Fibroblast of villous mesenchyme (primary cell): ENCODE measurements around the gene STAG3. TPM values are rescaled to one million over a fixed set of nuclear protein-coding genes. Genes with fewer than 3 reads are reported as not detected.

Experiments used
- DNase-seq: peaks from one replicate; pipeline ENCODE4 v3.0.0-alpha.2; 2010; ENCODE audit warnings: low read depth
- H3K4me3 ChIP-seq: 2 replicates; pipeline ENCODE4 v1.5.1; 2011; ENCODE audit warnings: low read depth, mild to moderate bottlenecking, low read length
- CTCF ChIP-seq: IDR thresholded peaks from 2 replicates; pipeline ENCODE4 v1.5.1; 2012; ENCODE audit warnings: low read depth, mild to moderate bottlenecking, low read length; ENCODE audit not compliant: insufficient read depth
- total RNA-seq: library from RNA; depleted of rRNA; stranded (reverse); fragments of >200 nt; gene quantifications from 2 replicates; pipeline ENCODE4 v1.2.3, GENCODE V29; 2012

The STAG3 gene
- total RNA-seq, 1 donor: under 0.01 TPM

GRCh38 chr7:100163006-100163531 lies 14.6 kb upstream of the STAG3 start:
- H3K4me3 ChIP-seq: no peak overlapping the region
- no peak for TF ChIP-seq CTCF
- no peak for DNase-seq

- no peak for TF ChIP-seq CTCF
- no peak overlapping the region for H3K4me3 ChIP-seq
- no peak for DNase-seq
Observed at GRCh38 chr7:100163871-100164270, 13.8 kb upstream of the STAG3 start.

DNA sequence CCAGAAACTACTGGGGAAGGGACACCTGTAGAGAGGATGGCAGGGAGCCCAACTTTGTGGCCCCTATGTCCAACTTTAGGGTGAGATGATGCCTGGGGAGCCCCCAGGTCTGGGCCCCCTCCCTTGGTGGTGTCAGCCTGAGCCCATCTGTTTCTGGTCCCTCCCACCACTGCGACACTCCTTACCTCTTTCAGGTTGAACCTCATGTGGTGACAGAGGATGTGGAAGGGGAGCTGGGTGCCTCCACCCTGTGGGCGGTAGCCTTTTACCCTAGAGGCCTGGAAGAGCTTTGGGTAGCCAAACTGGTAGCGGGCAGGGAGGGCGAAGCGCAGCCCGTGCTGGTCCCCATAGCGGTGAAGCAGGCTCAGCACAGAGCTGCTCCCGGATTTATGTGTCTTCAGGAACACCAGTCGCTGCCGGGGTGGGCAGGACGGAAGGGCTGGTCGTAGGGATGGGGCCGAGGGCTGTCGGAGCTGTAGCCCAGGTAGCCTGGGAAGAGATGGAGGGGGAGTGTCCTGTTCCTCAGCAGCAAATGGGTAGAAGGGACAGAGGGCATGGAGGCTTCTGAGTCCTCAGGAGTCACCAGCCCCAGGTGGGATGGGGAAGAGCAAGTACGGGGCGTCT lies 11.3 kb upstream of the STAG3 start:
- no peak overlapping the region for H3K4me3 ChIP-seq
- no peak for DNase-seq
- TF ChIP-seq CTCF: no peak

GRCh38 chr7:100166970-100167911 lies 10.5 kb upstream of the STAG3 start:
- no peak overlapping the region for H3K4me3 ChIP-seq
- TF ChIP-seq CTCF: no peak
- DNase-seq: no peak

GRCh38 chr7:100167912-100168323 lies 9.8 kb upstream of the STAG3 start:
- DNase-seq: no peak
- TF ChIP-seq CTCF: no peak
- H3K4me3 ChIP-seq: peak overlapping the region; percentile 58

DNA sequence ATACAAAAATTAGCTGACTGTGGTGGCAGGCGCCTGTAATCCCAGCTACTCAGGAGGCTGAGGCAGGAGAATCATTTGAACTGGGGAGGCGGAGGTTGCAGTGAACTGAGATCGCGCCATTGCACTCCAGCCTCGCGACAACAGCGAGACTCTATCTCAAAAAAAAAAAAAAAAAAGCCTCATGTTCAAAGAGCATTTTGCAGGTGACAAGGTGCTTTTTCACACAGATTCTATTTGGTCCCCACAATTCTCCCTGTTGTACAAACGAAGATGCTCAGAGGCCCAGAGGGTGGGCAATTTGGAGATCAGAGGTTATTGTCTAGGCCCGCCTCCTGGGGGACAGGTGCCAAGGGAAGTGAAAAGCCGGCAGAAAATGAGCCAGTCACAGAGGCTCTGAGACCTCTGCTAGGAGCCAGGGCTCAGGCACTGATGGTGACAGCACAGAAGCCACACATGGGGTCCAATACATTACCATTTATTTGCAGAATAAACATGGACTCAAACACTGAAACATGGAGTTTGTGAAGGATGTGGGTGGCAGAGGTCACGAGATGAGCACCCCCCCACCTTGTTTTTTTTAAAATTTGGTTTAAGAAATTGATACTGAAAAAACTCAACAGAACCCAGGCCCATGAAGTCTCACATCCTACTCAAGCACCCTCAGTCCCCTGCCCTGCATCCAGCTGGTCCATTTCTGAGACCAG lies 8.4 kb upstream of the STAG3 start:
- TF ChIP-seq CTCF: no peak
- DNase-seq: no peak
- no peak overlapping the region for H3K4me3 ChIP-seq
